Karpas-422 (cell line): Measurements from ENCODE around the gene CMTM8. TPM values are rescaled to one million over a fixed set of nuclear protein-coding genes. Genes with fewer than 3 reads are reported as not detected.

Experiments
- DNase-seq: peaks from one replicate; pipeline ENCODE4 v3.0.0-alpha.2; 2015
- H2AFZ ChIP-seq: fragments of 200-600 bp; sonication (generic); 2 replicates; pipeline ENCODE4 v1.6.1; 2014; ENCODE audit warnings: antibody characterized with exemption, low read length, mixed read lengths
- H3K27ac ChIP-seq: fragments of 200-600 bp; sonication (generic); 2 replicates; pipeline ENCODE4 v1.5.1; 2014; ENCODE audit warnings: mild to moderate bottlenecking, low read length, moderate library complexity
- H3K27me3 ChIP-seq: fragments of 200-600 bp; sonication (generic); 2 replicates; pipeline ENCODE4 v1.6.1; 2014; ENCODE audit warnings: low read length, mixed read lengths
- H3K36me3 ChIP-seq: fragments of 200-600 bp; sonication (generic); 2 replicates; pipeline ENCODE4 v1.6.1; 2014; ENCODE audit warnings: low read length, mixed read lengths; ENCODE audit not compliant: insufficient read depth
- H3K4me1 ChIP-seq: fragments of 200-600 bp; sonication (generic); 2 replicates; pipeline ENCODE4 v1.6.1; 2014; ENCODE audit warnings: mild to moderate bottlenecking, low read length, mixed read lengths
- H3K4me2 ChIP-seq: fragments of 200-600 bp; sonication (generic); 2 replicates; pipeline ENCODE4 v1.6.1; 2014; ENCODE audit warnings: low read length, low read depth, mild to moderate bottlenecking; ENCODE audit not compliant: poor library complexity, severe bottlenecking
- H3K4me3 ChIP-seq: fragments of 200-600 bp; sonication (generic); 2 replicates; pipeline ENCODE4 v1.5.1; 2014; ENCODE audit warnings: mild to moderate bottlenecking, antibody characterized with exemption, low read length, mixed read lengths
- H3K79me2 ChIP-seq: fragments of 200-600 bp; sonication (generic); 2 replicates; pipeline ENCODE4 v1.6.1; 2014; ENCODE audit warnings: mild to moderate bottlenecking, low read length, mixed read lengths
- H3K9ac ChIP-seq: fragments of 200-600 bp; sonication (generic); 2 replicates; pipeline ENCODE4 v1.6.0; 2014; ENCODE audit warnings: low read length
- H3K9me2 ChIP-seq: fragments of 200-600 bp; sonication (generic), shearing (Covaris generic); replicated peaks from 2 replicates; pipeline ENCODE4 v1.6.0; 2014; ENCODE audit warnings: mild to moderate bottlenecking, low read length, moderate library complexity; ENCODE audit not compliant: insufficient read depth
- H3K9me3 ChIP-seq: fragments of 300-700, 200-600 bp; sonication (generic); 2 replicates; pipeline ENCODE4 v1.6.1; 2014; ENCODE audit warnings: low read length, mixed read lengths
- H4K20me1 ChIP-seq: fragments of 200-600 bp; sonication (generic); 2 replicates; pipeline ENCODE4 v1.6.1; 2014; ENCODE audit warnings: mild to moderate bottlenecking, antibody characterized with exemption, low read length, low read depth; ENCODE audit not compliant: insufficient read depth
- total RNA-seq: library from RNA; depleted of rRNA; stranded (reverse); fragments of >200 nt; shearing (Covaris generic); gene quantifications from 2 replicates; pipeline ENCODE4 v1.2.3, GENCODE V29; 2014; ENCODE audit warnings: low replicate concordance

CMTM8 gene
- total RNA-seq, 1 experiment from 2014 or later: 0.19 TPM

GRCh38 chr3:32309654-32310242 lies 71.3 kb downstream of the CMTM8 start:
- no peaks in the 10 kb centered on the region for H4K20me1 ChIP-seq
- no peak overlapping the region for H3K9ac ChIP-seq
- no peaks in the 10 kb centered on the region for H3K9me2 ChIP-seq
- H3K9me3 ChIP-seq: no peaks in the 10 kb centered on the region
- H3K4me2 ChIP-seq: no peak overlapping the region
- no peaks in the 10 kb centered on the region for H3K27me3 ChIP-seq
- H2AFZ ChIP-seq: no peak overlapping the region
- H3K4me1 ChIP-seq: peaks cover 6% of the 10 kb centered on the region
- no peaks in the 10 kb centered on the region for H3K36me3 ChIP-seq
- no peak for DNase-seq
- no peaks in the 10 kb centered on the region for H3K79me2 ChIP-seq
- H3K4me3 ChIP-seq: no peak overlapping the region
- H3K27ac ChIP-seq: no peak overlapping the region

- H3K4me3 ChIP-seq: no peak overlapping the region
- H3K9ac ChIP-seq: no peak overlapping the region
- no peaks in the 10 kb centered on the region for H3K79me2 ChIP-seq
Observed at GRCh38 chr3:32310336-32310735, 71.9 kb downstream of the CMTM8 start.

DNA sequence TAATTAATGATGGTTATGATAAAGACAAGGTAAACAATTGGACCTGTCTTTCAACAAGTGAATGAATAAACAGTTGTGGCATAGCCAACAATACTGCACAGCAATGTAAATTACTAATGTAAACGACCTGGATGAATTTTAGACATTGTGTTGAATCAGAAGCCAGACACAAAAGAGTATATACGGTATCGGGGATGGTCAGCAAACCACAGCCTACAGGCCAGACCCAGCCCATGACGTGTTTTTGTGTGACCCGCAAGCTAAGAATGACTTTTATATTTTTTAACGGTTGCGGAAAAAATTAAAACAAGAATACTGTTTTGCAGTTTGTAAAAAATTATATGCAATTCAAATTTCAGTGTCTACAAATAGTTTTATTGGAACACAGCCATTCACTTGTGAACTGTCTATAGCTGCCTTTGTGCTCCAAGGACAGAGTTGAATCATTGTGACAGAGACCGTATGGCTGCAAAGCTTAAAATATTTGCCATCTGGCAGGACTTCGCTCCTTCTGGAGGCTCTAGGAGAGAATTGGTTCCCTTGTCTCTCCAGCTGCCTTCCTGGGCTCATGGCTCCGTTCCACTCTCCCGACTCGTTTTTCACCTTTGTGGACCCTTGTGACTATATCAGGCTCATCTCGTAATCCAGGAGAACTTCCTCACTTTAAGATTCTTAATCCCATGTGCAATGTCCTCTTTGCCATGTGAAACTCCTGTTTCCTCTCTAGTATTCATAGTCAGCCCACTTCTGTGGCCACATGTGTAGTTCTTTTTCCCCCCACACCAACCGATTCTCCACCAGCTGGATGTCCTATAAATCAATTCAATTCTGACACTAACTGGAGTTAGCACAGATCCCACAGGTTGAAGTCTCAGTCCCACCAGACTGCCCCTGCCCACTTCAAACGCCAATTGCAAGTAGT lies 72.7 kb downstream of the CMTM8 start:
- Histone ChIP-seq H2AFZ (no peak overlapping the region), H3K9me3 (no peaks in the 10 kb centered on the region), H3K4me2 (no peak overlapping the region), H3K4me3 (no peak overlapping the region), H3K9ac (no peak overlapping the region), H3K27me3 (no peaks in the 10 kb centered on the region), H3K27ac (no peak overlapping the region), H3K9me2 (no peaks in the 10 kb centered on the region), H3K4me1 (peaks cover 6% of the 10 kb centered on the region), H4K20me1 (no peaks in the 10 kb centered on the region), H3K36me3 (no peaks in the 10 kb centered on the region), H3K79me2 (no peaks in the 10 kb centered on the region)
- no peak for DNase-seq

More at GRCh38 chr3:32310336-32310735, 71.9 kb downstream of the CMTM8 start:
- Histone ChIP-seq H3K36me3 (no peaks in the 10 kb centered on the region), H3K4me2 (no peak overlapping the region), H3K4me1 (peaks cover 6% of the 10 kb centered on the region), H3K9me3 (no peaks in the 10 kb centered on the region), H3K9me2 (no peaks in the 10 kb centered on the region), H2AFZ (no peak overlapping the region), H3K27ac (no peak overlapping the region), H3K27me3 (no peaks in the 10 kb centered on the region), H4K20me1 (no peaks in the 10 kb centered on the region)
- DNase-seq: no peak

- Histone ChIP-seq H3K4me3 (no peak overlapping the region), H3K4me2 (no peak overlapping the region), H3K27ac (no peak overlapping the region), H3K9me3 (no peaks in the 10 kb centered on the region), H3K79me2 (no peaks in the 10 kb centered on the region), H3K4me1 (peaks cover 6% of the 10 kb centered on the region), H3K36me3 (no peaks in the 10 kb centered on the region), H2AFZ (no peak overlapping the region), H3K9ac (no peak overlapping the region), H4K20me1 (no peaks in the 10 kb centered on the region), H3K27me3 (no peaks in the 10 kb centered on the region), H3K9me2 (no peaks in the 10 kb centered on the region)
- DNase-seq: no peak
Observed at GRCh38 chr3:32312251-32312650, 73.8 kb downstream of the CMTM8 start.

DNA sequence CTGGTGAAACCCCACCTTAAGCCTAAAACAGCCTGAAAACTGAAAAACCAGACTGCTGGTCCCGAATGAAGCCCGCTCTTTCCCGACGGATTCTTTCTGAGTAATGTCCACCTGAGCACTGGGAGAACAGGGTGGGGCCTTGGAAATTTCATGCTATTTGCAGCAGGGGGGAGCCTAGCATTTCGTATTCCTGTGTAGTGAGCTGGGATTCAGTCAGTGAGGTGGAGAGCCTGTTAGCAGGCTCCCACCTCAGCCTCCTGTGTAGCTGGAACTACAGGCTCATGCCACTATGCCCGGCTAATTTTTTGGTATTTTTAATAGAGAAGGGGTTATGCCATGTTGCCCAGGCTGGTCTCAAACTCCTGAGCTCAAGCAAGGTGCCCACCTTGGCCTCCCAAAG lies 74.7 kb downstream of the CMTM8 start:
- no peak overlapping the region for H3K9ac ChIP-seq
- H3K27ac ChIP-seq: no peak overlapping the region
- no peaks in the 10 kb centered on the region for H3K9me2 ChIP-seq
- no peaks in the 10 kb centered on the region for H3K36me3 ChIP-seq
- no peak for DNase-seq
- H3K9me3 ChIP-seq: no peaks in the 10 kb centered on the region
- no peak overlapping the region for H3K4me2 ChIP-seq
- no peak overlapping the region for H2AFZ ChIP-seq
- no peaks in the 10 kb centered on the region for H3K27me3 ChIP-seq
- H3K79me2 ChIP-seq: no peaks in the 10 kb centered on the region
- H3K4me3 ChIP-seq: no peak overlapping the region
- H3K4me1 ChIP-seq: no peaks in the 10 kb centered on the region; the same call in 1 of the 2 replicates
- no peaks in the 10 kb centered on the region for H4K20me1 ChIP-seq

GRCh38 chr3:32313723-32314473 lies 75.4 kb downstream of the CMTM8 start:
- H3K27me3 ChIP-seq: no peaks in the 10 kb centered on the region
- no peak overlapping the region for H3K4me2 ChIP-seq
- H2AFZ ChIP-seq: no peak overlapping the region
- H3K9me2 ChIP-seq: no peaks in the 10 kb centered on the region
- H4K20me1 ChIP-seq: no peaks in the 10 kb centered on the region
- H3K36me3 ChIP-seq: no peaks in the 10 kb centered on the region
- no peak overlapping the region for H3K9ac ChIP-seq
- no peak overlapping the region for H3K4me3 ChIP-seq
- H3K79me2 ChIP-seq: no peaks in the 10 kb centered on the region
- no peak overlapping the region for H3K27ac ChIP-seq
- H3K4me1 ChIP-seq: no peaks in the 10 kb centered on the region; the same call in 1 of the 2 replicates
- H3K9me3 ChIP-seq: no peaks in the 10 kb centered on the region
- DNase-seq: peak; percentile 40

DNA sequence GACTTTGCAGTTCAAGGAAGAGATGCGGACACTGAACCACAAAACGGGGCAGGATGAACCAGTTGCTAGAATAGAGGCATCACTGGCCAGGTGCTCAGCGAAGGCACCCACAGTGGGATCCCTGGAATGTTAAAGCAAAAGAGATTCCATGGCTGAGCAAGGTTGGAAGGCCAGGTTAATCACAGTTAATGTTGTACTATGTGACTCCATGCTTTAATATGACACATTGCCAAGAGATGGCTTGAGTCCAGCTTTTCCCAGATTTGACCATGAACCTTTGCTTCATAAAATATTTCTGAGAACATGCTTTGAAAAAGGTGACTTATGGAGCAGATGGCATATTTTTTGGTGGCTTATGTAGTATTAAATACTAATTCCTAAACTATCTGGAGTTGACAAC lies 77.0 kb downstream of the CMTM8 start:
- Histone ChIP-seq H2AFZ (no peak overlapping the region), H3K36me3 (no peaks in the 10 kb centered on the region), H3K9me2 (no peaks in the 10 kb centered on the region), H3K4me1 (no peaks in the 10 kb centered on the region), H3K4me2 (no peak overlapping the region), H3K79me2 (no peaks in the 10 kb centered on the region), H3K27me3 (no peaks in the 10 kb centered on the region), H3K9ac (no peak overlapping the region), H3K9me3 (no peaks in the 10 kb centered on the region), H3K4me3 (no peak overlapping the region), H3K27ac (no peak overlapping the region), H4K20me1 (no peaks in the 10 kb centered on the region)
- DNase-seq: no peak

- DNase-seq: no peak
Observed at GRCh38 chr3:32316319-32316718, 77.8 kb downstream of the CMTM8 start.

More at GRCh38 chr3:32316319-32316718, 77.8 kb downstream of the CMTM8 start:
- Histone ChIP-seq H3K4me3 (no peak overlapping the region), H3K4me1 (no peaks in the 10 kb centered on the region), H3K9me2 (no peaks in the 10 kb centered on the region), H3K9ac (no peak overlapping the region), H2AFZ (no peak overlapping the region), H3K27me3 (no peaks in the 10 kb centered on the region), H3K4me2 (no peak overlapping the region), H3K27ac (no peak overlapping the region), H4K20me1 (no peaks in the 10 kb centered on the region), H3K36me3 (no peaks in the 10 kb centered on the region), H3K79me2 (no peaks in the 10 kb centered on the region), H3K9me3 (no peaks in the 10 kb centered on the region)
